IMR-90 (cell line): ENCODE measurements around the gene DLG5. TPM values are rescaled to one million over a fixed set of nuclear protein-coding genes. Genes with fewer than 3 reads are reported as not detected.

Experiments
- ATAC-seq: fragments of 200-7000 bp; cut with Tn5 transposase; 2 replicates; pipeline ENCODE4 v1.9.1; 2020; ENCODE audit warnings: low read depth, mild to moderate bottlenecking, moderate library complexity
- BruUV-seq: library from RNA; stranded (reverse); fragments of 400-500 nt; replicated peaks from 2 replicates; lab custom pipeline; 2021; lab: Mats Ljungman, UMichigan
- CTCF ChIA-PET: fragments of 300-600 bp; formaldehyde crosslinking; extraction: SDS; loops from one replicate; lab custom pipeline; 2021; ENCODE audit warnings: antibody characterized with exemption; lab: Yijun Ruan, JAX
- POLR2A ChIA-PET: fragments of 300-600 bp; sonication (Branson Sonifier 250); formaldehyde crosslinking; loops from one replicate; lab custom pipeline; 2022; ENCODE audit warnings: antibody characterized with exemption; ENCODE audit not compliant: unreplicated experiment; lab: Charles Lee
- DNase-seq: peaks from one replicate; pipeline ENCODE4 v3.0.0; 2013
- H2AFZ ChIP-seq: replicated peaks from 2 replicates; pipeline ENCODE3; 2013; ENCODE audit warnings: low read length, mild to moderate bottlenecking; ENCODE audit not compliant: poor library complexity
- H2AK5ac ChIP-seq: 2 replicates; pipeline ENCODE4 v1.6.1; 2013; ENCODE audit warnings: low read depth, low read length, inconsistent platforms
- H2AK9ac ChIP-seq: replicated peaks from 2 replicates; pipeline ENCODE3; 2013; ENCODE audit warnings: mild to moderate bottlenecking, low read depth, low read length, moderate library complexity; ENCODE audit not compliant: poor library complexity
- H2BK120ac ChIP-seq: 2 replicates; pipeline ENCODE4 v1.6.1; 2013; ENCODE audit warnings: low read depth, low read length, inconsistent platforms
- H2BK15ac ChIP-seq: 3 replicates; pipeline ENCODE4 v1.6.1; 2013; ENCODE audit warnings: low read depth, low read length, inconsistent platforms
- H2BK20ac ChIP-seq: 2 replicates; pipeline ENCODE4 v1.6.1; 2013; ENCODE audit warnings: low read depth, mild to moderate bottlenecking, inconsistent platforms, low read length, moderate library complexity
- H2BK5ac ChIP-seq: 2 replicates; pipeline ENCODE4 v1.6.1; 2013; ENCODE audit warnings: mild to moderate bottlenecking, low read depth, low read length, inconsistent platforms; ENCODE audit not compliant: poor library complexity, severe bottlenecking
- H3K14ac ChIP-seq: replicated peaks from 2 replicates; pipeline ENCODE4 v1.6.1; 2013; ENCODE audit warnings: low read depth, low read length, inconsistent platforms
- H3K18ac ChIP-seq: 2 replicates; pipeline ENCODE4 v1.6.1; 2013; ENCODE audit warnings: low read depth, low read length, control low read depth
- H3K23ac ChIP-seq: 2 replicates; pipeline ENCODE4 v1.6.1; 2013; ENCODE audit warnings: low read depth, low read length, inconsistent platforms
- H3K27ac ChIP-seq: 2 replicates; pipeline ENCODE4 v1.5.1; 2013; ENCODE audit warnings: mild to moderate bottlenecking, control low read depth, low read length; ENCODE audit not compliant: insufficient read depth
- H3K27me3 ChIP-seq: 2 replicates; pipeline ENCODE4 v1.6.1; 2013; ENCODE audit warnings: low read length; ENCODE audit not compliant: control insufficient read depth, insufficient read depth
- H3K36me3 ChIP-seq: 2 replicates; pipeline ENCODE4 v1.6.1; 2013; ENCODE audit warnings: low read length, mixed read lengths; ENCODE audit not compliant: control insufficient read depth, insufficient read depth
- H3K4ac ChIP-seq: 2 replicates; pipeline ENCODE4 v1.6.1; 2013; ENCODE audit warnings: low read depth, low read length, inconsistent platforms
- H3K4me1 ChIP-seq: 2 replicates; pipeline ENCODE4 v1.6.1; 2013; ENCODE audit warnings: low read length, mixed read lengths; ENCODE audit not compliant: control insufficient read depth, insufficient read depth
- H3K4me2 ChIP-seq: 2 replicates; pipeline ENCODE4 v1.6.1; 2013; ENCODE audit warnings: low read depth, mild to moderate bottlenecking, control low read depth, low read length, moderate library complexity
- H3K4me3 ChIP-seq: 2 replicates; pipeline ENCODE4 v1.5.1; 2013; ENCODE audit warnings: low read depth, mild to moderate bottlenecking, control low read depth, low read length, moderate library complexity; ENCODE audit not compliant: insufficient read depth
- H3K56ac ChIP-seq: 2 replicates; pipeline ENCODE4 v1.6.1; 2013; ENCODE audit warnings: low read length, inconsistent platforms; ENCODE audit not compliant: insufficient read depth; ENCODE audit errors: extremely low read depth
- H3K79me1 ChIP-seq, 2 experiments: 2 replicates each; pipeline ENCODE4 v1.6.1; 2013; ENCODE audit warnings: low read length in 2 of 2, inconsistent platforms in 1 of 2, low read depth in 1 of 2
- H3K9ac ChIP-seq: 2 replicates; pipeline ENCODE4 v1.6.1; 2013; ENCODE audit warnings: low read depth, low read length, control low read depth
- H3K9me1 ChIP-seq: 2 replicates; pipeline ENCODE4 v1.6.1; 2013; ENCODE audit warnings: low read length, inconsistent platforms; ENCODE audit not compliant: insufficient read depth
- H3K9me3 ChIP-seq: 2 replicates; pipeline ENCODE4 v1.6.1; 2013; ENCODE audit warnings: low read length; ENCODE audit not compliant: control insufficient read depth, insufficient read depth
- H4K20me1 ChIP-seq: 2 replicates; pipeline ENCODE4 v1.6.1; 2013; ENCODE audit warnings: low read length, inconsistent platforms; ENCODE audit not compliant: insufficient read depth
- H4K5ac ChIP-seq: 2 replicates; pipeline ENCODE4 v1.6.1; 2013; ENCODE audit warnings: mild to moderate bottlenecking, low read depth, low read length, control low read depth
- H4K8ac ChIP-seq, 2 experiments: 2 replicates each; pipeline ENCODE4 v1.6.1; 2013; ENCODE audit warnings: low read depth in 2 of 2, low read length in 2 of 2, control low read depth in 1 of 2, inconsistent platforms in 1 of 2
- H4K91ac ChIP-seq: 2 replicates; pipeline ENCODE4 v1.6.1; 2013; ENCODE audit warnings: low read depth, low read length, inconsistent platforms; ENCODE audit not compliant: insufficient read depth
- RCOR1 ChIP-seq: IDR thresholded peaks from 2 replicates; pipeline ENCODE4 v1.6.1; 2012; ENCODE audit warnings: mild to moderate bottlenecking, low read length, improper control_type of control experiment; ENCODE audit not compliant: insufficient replicate concordance
- WGBS, 2 experiments: methylation state at CpG; one replicate each; pipeline versions ENCODE4 v1.1.5 to v1.1.7; 2013; ENCODE audit warnings: missing lambda C conversion rate in 2 of 2; ENCODE audit not compliant: insufficient read length in 1 of 2; ENCODE audit errors: extremely low coverage in 2 of 2; 5-methylcytosine and 5-hydroxymethylcytosine counted together
- dilution Hi-C: fragments of 300-500 bp; cut with HindIII; formaldehyde crosslinking; loops from one replicate; pipeline ENCODE4 v1.14.3; 2018; ENCODE audit warnings: low sequenced_read_pairs; ENCODE audit not compliant: unreplicated experiment
- in situ Hi-C: fragments of 300-500 bp; cut with MboI; formaldehyde crosslinking; loops from 3 replicates; pipeline ENCODE4 v1.14.3; 2019; ENCODE audit warnings: low sequenced_read_pairs, inconsistent platforms, mixed read lengths
- intact Hi-C: fragments of 100-400 bp; cut with micrococcal nuclease; formaldehyde crosslinking; loops from 2 replicates; pipeline ENCODE4 v1.10.0; 2022
- polyA plus RNA-seq, 3 experiments: library from polyadenylated mRNA; depleted of rRNA; stranded (reverse); fragments of >200 nt; gene quantifications; 2 replicates each; pipeline ENCODE4 v1.2.3, GENCODE V29; 2012; ENCODE audit warnings: low replicate concordance in 1 of 3
- total RNA-seq: library from RNA; depleted of rRNA; stranded (reverse); fragments of >200 nt; gene quantifications from 2 replicates; pipeline ENCODE4 v1.2.3, GENCODE V29; 2012

DLG5 gene
- total and polyA plus RNA-seq, 2 of the 4 experiments (the other 2 are of a cell fraction), result 12.7 to 28.7 TPM

DNA sequence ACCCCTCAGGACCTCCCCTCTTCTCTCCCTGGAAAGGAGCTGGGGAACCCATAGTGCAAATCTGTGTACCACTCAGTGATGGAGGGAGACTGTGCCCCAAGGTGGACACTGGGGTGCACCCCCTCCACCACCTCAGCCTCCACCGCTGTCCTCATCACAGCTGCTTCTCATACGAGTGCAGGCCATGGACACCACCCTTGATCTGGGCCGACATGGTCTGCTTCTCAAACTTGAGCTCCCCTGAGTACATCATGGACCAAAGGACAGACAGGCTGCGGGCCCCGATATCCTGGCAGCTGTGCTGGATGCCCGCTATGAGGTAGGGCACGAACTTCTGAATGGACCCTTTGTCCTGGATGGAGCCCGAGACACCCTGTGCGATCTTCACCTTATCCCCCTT, 146.4 kb downstream of the DLG5 start:
- Histone ChIP-seq H3K4ac (no peak overlapping the region), H3K14ac (no peak overlapping the region), H4K5ac (no peak overlapping the region), H2BK5ac (no peak overlapping the region), H2BK20ac (no peak overlapping the region), H2AK9ac (no peak overlapping the region), H3K9ac (no peak overlapping the region), H3K27ac (no peak overlapping the region), H3K4me2 (no peak overlapping the region), H4K8ac (no peak overlapping the region), H4K91ac (no peak overlapping the region), H3K36me3 (peaks cover 31% of the 10 kb centered on the region), H3K23ac (no peak overlapping the region), H3K9me1 (peaks cover 20% of the 10 kb centered on the region), H3K18ac (no peak overlapping the region), H3K79me1 (peaks cover 2 to 20% of the 10 kb centered on the region in 2 experiments; a peak in 3 of 4 replicates), H2AK5ac (no peak overlapping the region), H3K9me3 (peaks cover 5% of the 10 kb centered on the region), H3K4me3 (no peak overlapping the region), H3K27me3 (no peaks in the 10 kb centered on the region), H4K20me1 (no peaks in the 10 kb centered on the region; the same call in 1 of the 2 replicates), H2BK120ac (no peak overlapping the region), H2BK15ac (no peak overlapping the region), H3K56ac (no peak overlapping the region), H3K4me1 (peaks cover 10% of the 10 kb centered on the region), H2AFZ (no peak overlapping the region)
- no TSS peak for BruUV-seq
- whole genome bisulfite sequencing, 2 experiments, result 100% methylated on average over 6 of the region's 9 CpGs; no CpG with 5 or more reads in 1 of the 2 experiments
- in situ Hi-C loops, result no loop called here
- intact Hi-C loops, result no loop called here
- dilution Hi-C loops, result no loop called here
- TF ChIP-seq RCOR1, result no peak
- ChIA-PET CTCF (no interaction called here), POLR2A (no interaction called here)
- DNase-seq (no peak), ATAC-seq (no peak)
